ENCODE data around the gene ESPN.
"Not testable (repeated sequence)": the region's sequence is repeated elsewhere in the genome, so short reads cannot be mapped to it uniquely, and the experiment has no call there.

The ESPN gene

GRCh38 chr1:6485168-6486101 lies 60.9 kb downstream of the ESPN start:
- DNase-seq (ENCODE audit: low read depth in 2 of 2), result no peak

- peak; percentile 47 to 49 for DNase-seq (ENCODE audit: low read depth in 2 of 2)
Measured at GRCh38 chr1:6486433-6487011, 61.9 kb downstream of the ESPN start.

- no peak for DNase-seq (ENCODE audit: low read depth in 2 of 2)
Measured at GRCh38 chr1:6487804-6488484, 63.4 kb downstream of the ESPN start.

GRCh38 chr1:6488602-6489382 lies 64.2 kb downstream of the ESPN start:
- DNase-seq (ENCODE audit: low read depth in 2 of 2), result no peak

- DNase-seq (ENCODE audit: low read depth in 2 of 2), result no peak
Measured at GRCh38 chr1:6489383-6489765, 64.8 kb downstream of the ESPN start.

- DNase-seq (ENCODE audit: low read depth in 2 of 2), result peak; percentile 32 to 41
Measured at GRCh38 chr1:6489799-6490180, 65.2 kb downstream of the ESPN start.

GRCh38 chr1:6490181-6491080 lies 65.9 kb downstream of the ESPN start:
- peak; percentile 39 to 50 for DNase-seq (ENCODE audit: low read depth in 2 of 2)

- DNase-seq (ENCODE audit: low read depth in 2 of 2), result no peak
Measured at GRCh38 chr1:6491081-6491449, 66.5 kb downstream of the ESPN start.

GRCh38 chr1:6491480-6491962 lies 66.9 kb downstream of the ESPN start, which contains the start of gene PLEKHG5:
PLEKHG5 (minus strand) TSS chr1:6491667; CDS start chr1:6477571, 14,096 bp downstream.
- peak; percentile 43 for DNase-seq (ENCODE audit: low read depth in 2 of 2)

GRCh38 chr1:6491966-6492365 lies 67.4 kb downstream of the ESPN start:
- no peak for DNase-seq (ENCODE audit: low read depth in 2 of 2)

- not testable (repeated sequence) for DNase-seq (ENCODE audit: low read depth in 2 of 2)
Measured at GRCh38 chr1:6493834-6494223, 69.3 kb downstream of the ESPN start.

GRCh38 chr1:6494627-6495026 lies 70.1 kb downstream of the ESPN start:
- DNase-seq (ENCODE audit: low read depth in 2 of 2), result no peak

- DNase-seq (ENCODE audit: low read depth in 2 of 2), result no peak
Measured at GRCh38 chr1:6495041-6495441, 70.5 kb downstream of the ESPN start.

- no peak for DNase-seq (ENCODE audit: low read depth in 2 of 2)
Measured at GRCh38 chr1:6495540-6496364, 71.2 kb downstream of the ESPN start.

GRCh38 chr1:6496365-6496721 lies 71.8 kb downstream of the ESPN start:
- DNase-seq (ENCODE audit: low read depth in 2 of 2), result no peak

GRCh38 chr1:6496890-6497214 lies 72.3 kb downstream of the ESPN start:
- no peak for DNase-seq (ENCODE audit: low read depth in 2 of 2)

- DNase-seq (ENCODE audit: low read depth in 2 of 2), result no peak
Measured at GRCh38 chr1:6497215-6497866, 72.8 kb downstream of the ESPN start.

- no peak for DNase-seq (ENCODE audit: low read depth in 2 of 2)
Measured at GRCh38 chr1:6497867-6498575, 73.4 kb downstream of the ESPN start.

GRCh38 chr1:6498576-6499111 lies 74.1 kb downstream of the ESPN start:
- DNase-seq (ENCODE audit: low read depth in 2 of 2), result no peak

All from fibroblast of skin of left quadriceps (primary cell).